Vagina (tissue), 2 donors: ENCODE measurements around the gene SH2D7. TPM values are rescaled to one million over a fixed set of nuclear protein-coding genes. Genes with fewer than 3 reads are reported as not detected.

Experiments used
- DNase-seq, 2 donors: peaks; one replicate each; pipeline ENCODE4 v3.0.0-alpha.2; 2017; ENCODE audit errors: extremely low spot score in 2 of 2
- H3K27ac ChIP-seq: fragments of 200-600 bp; sonication (generic); one replicate; pipeline ENCODE4 v1.5.1; 2019
- H3K27me3 ChIP-seq: fragments of 200-600 bp; sonication (generic); one replicate; pipeline ENCODE4 v1.5.1; 2019
- H3K36me3 ChIP-seq, 2 donors: fragments of 200-600 bp; sonication (generic); one replicate each; pipeline ENCODE4 v1.5.1; 2017 to 2019
- H3K4me1 ChIP-seq: fragments of 200-600 bp; sonication (generic); one replicate; pipeline ENCODE4 v1.5.1; 2019
- H3K4me3 ChIP-seq, 2 donors: fragments of 200-600 bp; sonication (generic); 1 replicate in 1 of 2; 2 replicates in 1 of 2; pipeline ENCODE4 v1.5.1; 2016 to 2019
- H3K9me3 ChIP-seq: fragments of 200-600 bp; sonication (generic); one replicate; pipeline ENCODE4 v1.5.1; 2019
- POLR2A ChIP-seq, 2 donors: fragments of 450-650 bp; IDR thresholded peaks; one replicate each; pipeline ENCODE4 v1.6.1; 2017; ENCODE audit warnings: antibody characterized with exemption in 2 of 2, mild to moderate bottlenecking in 2 of 2, moderate library complexity in 2 of 2
- POLR2AphosphoS5 ChIP-seq, 2 donors: sonication (generic); formaldehyde crosslinking; IDR thresholded peaks; one replicate each; pipeline ENCODE4 v1.9.0; 2017; ENCODE audit warnings: antibody characterized with exemption in 2 of 2, mild to moderate bottlenecking in 2 of 2, low read depth in 1 of 2; ENCODE audit not compliant: insufficient read depth in 1 of 2
- intact Hi-C: fragments of 100-400 bp; cut with DNase I; formaldehyde crosslinking; loops from one replicate; pipeline ENCODE4 v1.15.1; 2023
- total RNA-seq: library from RNA; depleted of rRNA; stranded (reverse); fragments of >200 nt; gene quantifications from one replicate; pipeline ENCODE4 v1.2.3, GENCODE V29; 2016
- TF ChIP-seq, protein P1 (sequence below), 3 experiments: fragments of 450-650 bp in 2 of 3; fragments of 200-600 bp in 1 of 3; sonication (generic) in 1 of 3; IDR thresholded peaks; one replicate each; pipeline ENCODE4 v1.5.1; 2017 to 2019; ENCODE audit warnings: antibody characterized with exemption in 3 of 3, mild to moderate bottlenecking in 2 of 3, moderate library complexity in 2 of 3

The SH2D7 gene
- total RNA-seq, 1 donor from 2014 or later, result not detected

DNA sequence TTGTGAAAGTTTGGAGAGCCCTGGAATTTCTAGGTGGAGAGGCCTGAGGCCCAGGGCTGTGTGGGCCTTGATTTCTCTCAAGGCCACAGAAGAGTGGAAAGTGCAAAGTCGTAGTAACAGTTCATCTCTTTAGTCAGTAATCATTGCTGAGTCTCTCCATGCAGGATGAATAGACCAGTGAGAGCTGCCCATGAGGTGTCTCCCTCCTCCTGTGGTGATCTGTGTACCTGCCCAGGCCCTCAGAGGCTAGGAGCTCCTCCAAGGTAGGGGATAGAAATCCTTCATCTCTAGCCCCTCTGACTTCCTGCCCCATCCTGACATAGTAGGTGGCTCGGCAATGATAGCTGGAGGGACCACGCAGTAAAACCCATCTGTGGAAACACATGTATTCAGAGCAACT is 50.0 kb downstream of the SH2D7 start:
- intact Hi-C loops, result no loop called here
- Histone ChIP-seq H3K27ac (no peak overlapping the region), H3K9me3 (no peaks in the 10 kb centered on the region), H3K4me1 (no peaks in the 10 kb centered on the region), H3K27me3 (no peaks in the 10 kb centered on the region), H3K36me3 (no peaks in the 10 kb centered on the region), H3K4me3 (no peak overlapping the region)
- DNase-seq, result no peak
- TF ChIP-seq POLR2A (IDR thresholded peaks at IDR 0.05), result no peak
- TF ChIP-seq, protein P1, sequence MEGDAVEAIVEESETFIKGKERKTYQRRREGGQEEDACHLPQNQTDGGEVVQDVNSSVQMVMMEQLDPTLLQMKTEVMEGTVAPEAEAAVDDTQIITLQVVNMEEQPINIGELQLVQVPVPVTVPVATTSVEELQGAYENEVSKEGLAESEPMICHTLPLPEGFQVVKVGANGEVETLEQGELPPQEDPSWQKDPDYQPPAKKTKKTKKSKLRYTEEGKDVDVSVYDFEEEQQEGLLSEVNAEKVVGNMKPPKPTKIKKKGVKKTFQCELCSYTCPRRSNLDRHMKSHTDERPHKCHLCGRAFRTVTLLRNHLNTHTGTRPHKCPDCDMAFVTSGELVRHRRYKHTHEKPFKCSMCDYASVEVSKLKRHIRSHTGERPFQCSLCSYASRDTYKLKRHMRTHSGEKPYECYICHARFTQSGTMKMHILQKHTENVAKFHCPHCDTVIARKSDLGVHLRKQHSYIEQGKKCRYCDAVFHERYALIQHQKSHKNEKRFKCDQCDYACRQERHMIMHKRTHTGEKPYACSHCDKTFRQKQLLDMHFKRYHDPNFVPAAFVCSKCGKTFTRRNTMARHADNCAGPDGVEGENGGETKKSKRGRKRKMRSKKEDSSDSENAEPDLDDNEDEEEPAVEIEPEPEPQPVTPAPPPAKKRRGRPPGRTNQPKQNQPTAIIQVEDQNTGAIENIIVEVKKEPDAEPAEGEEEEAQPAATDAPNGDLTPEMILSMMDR (IDR thresholded peaks at IDR 0.05), result no peak
- no peak for TF ChIP-seq POLR2AphosphoS5 (IDR thresholded peaks at IDR 0.05; ENCODE audit: insufficient read depth in 1 of 2, low read depth in 1 of 2)

DNA sequence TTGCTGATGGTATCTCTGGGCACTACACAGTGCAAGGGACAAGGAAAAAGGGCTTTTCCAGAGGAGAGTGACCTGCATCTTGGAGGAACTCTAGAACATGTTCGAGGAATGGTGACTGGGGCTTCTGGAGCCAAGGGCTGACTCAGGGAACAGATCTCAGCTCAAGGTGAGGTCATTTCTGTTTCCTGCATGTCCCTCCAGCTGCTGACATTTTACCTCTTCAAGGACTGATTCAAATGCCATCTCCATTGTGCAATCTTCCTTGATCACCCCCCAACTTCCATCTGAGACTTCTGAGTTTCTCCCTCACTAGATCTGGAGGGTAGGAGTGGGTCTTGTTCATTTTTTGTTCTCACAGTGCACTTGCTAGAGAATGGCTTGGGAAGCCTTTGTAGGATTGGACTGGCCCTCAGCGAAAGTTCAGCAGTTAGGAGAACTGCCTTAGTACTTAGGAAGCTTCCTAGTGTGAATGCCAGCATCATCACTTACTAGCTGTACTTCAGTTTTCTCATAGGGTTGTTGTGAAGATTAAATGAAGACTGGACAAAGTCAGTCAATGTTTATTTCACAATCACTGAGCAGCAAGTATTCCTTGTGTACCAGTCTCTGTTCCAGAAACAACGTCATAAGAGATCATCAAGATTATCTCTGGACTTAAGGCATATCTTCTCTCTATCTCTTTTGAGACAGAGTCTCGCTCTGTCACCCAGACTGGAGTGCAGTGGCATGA is 54.2 kb downstream of the SH2D7 start:
- H3K4me3 ChIP-seq, result no peak overlapping the region
- no peaks in the 10 kb centered on the region for H3K9me3 ChIP-seq
- no peak overlapping the region for H3K27ac ChIP-seq
- TF ChIP-seq, protein P1 (IDR thresholded peaks at IDR 0.05), result no peak
- TF ChIP-seq POLR2A (IDR thresholded peaks at IDR 0.05) (no peak), POLR2AphosphoS5 (IDR thresholded peaks at IDR 0.05; ENCODE audit: insufficient read depth in 1 of 2, low read depth in 1 of 2) (no peak)
- H3K4me1 ChIP-seq, result peaks cover 29% of the 10 kb centered on the region
- no peaks in the 10 kb centered on the region for H3K27me3 ChIP-seq
- intact Hi-C loops, result no loop called here
- H3K36me3 ChIP-seq, result no peaks in the 10 kb centered on the region
- no peak for DNase-seq

DNA sequence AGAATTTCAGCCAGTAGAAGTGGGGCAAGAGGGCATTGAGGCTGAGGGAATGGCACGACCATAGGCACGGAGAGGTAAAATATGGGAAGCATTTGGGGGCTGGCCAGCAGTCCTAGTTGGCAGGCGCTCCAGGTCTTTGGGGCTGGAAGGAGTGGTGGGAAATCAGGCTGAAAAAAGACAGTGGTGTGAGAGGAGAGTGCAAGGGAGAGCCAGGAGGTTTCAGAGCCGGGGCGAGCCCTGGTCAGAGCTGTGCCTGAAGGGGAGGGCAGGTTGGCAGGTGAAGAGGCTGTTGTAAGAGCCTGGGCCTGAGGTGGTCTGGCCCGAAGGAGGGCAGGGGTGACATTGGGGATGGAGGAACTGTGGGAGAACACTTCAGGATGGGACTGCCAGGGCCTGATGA is 55.2 kb downstream of the SH2D7 start:
- Histone ChIP-seq H3K9me3 (no peaks in the 10 kb centered on the region), H3K27me3 (no peaks in the 10 kb centered on the region), H3K4me1 (peaks cover 29% of the 10 kb centered on the region), H3K4me3 (no peak overlapping the region), H3K36me3 (no peaks in the 10 kb centered on the region), H3K27ac (no peak overlapping the region)
- intact Hi-C loops, result no loop called here
- DNase-seq, result no peak
- TF ChIP-seq POLR2A (IDR thresholded peaks at IDR 0.05), result no peak
- no peak for TF ChIP-seq POLR2AphosphoS5 (IDR thresholded peaks at IDR 0.05; ENCODE audit: insufficient read depth in 1 of 2, low read depth in 1 of 2)

DNA sequence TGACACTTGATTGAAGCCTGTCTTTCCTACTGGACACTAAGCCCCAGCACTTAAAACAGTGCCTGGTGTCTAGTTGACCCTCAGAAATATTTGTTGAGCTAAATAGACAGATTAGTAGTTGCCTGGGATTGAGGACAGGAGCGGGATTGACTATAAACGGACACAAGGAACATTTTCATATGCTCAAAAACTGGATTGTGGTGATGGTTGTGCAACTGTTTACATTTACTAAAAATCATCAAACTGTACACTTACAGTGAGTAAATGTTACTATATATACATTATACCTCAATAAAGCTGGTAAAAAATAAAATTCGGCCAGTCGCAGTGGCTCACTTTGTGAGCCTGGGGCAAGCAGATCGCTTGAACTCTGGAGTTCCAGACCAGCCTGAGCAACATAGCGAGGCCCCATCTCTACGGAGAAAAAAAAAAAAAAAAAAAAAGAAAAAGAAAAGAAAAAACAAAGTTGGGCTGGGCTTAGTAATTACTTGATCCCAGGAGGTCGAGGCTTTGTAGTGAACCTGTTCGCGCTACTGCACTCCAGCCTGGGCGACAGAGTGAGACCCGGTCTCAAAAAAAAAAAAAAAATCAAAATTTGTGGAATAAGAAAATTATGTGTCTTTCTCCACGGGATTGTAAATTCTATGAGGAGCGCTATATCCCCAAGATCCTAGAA is 56.2 kb downstream of the SH2D7 start:
- peak overlapping the region; percentile 81 for H3K27ac ChIP-seq
- H3K4me1 ChIP-seq, result peaks cover 29% of the 10 kb centered on the region
- no peaks in the 10 kb centered on the region for H3K36me3 ChIP-seq
- DNase-seq, result no peak
- H3K4me3 ChIP-seq, result peak overlapping the region; percentile 62 to 82
- TF ChIP-seq POLR2A (IDR thresholded peaks at IDR 0.05) (no peak), POLR2AphosphoS5 (IDR thresholded peaks at IDR 0.05; ENCODE audit: insufficient read depth in 1 of 2, low read depth in 1 of 2) (no peak)
- TF ChIP-seq, protein P1 (IDR thresholded peaks at IDR 0.05), result no peak
- intact Hi-C loops, result no loop called here
- no peaks in the 10 kb centered on the region for H3K9me3 ChIP-seq
- H3K27me3 ChIP-seq, result no peaks in the 10 kb centered on the region

DNA sequence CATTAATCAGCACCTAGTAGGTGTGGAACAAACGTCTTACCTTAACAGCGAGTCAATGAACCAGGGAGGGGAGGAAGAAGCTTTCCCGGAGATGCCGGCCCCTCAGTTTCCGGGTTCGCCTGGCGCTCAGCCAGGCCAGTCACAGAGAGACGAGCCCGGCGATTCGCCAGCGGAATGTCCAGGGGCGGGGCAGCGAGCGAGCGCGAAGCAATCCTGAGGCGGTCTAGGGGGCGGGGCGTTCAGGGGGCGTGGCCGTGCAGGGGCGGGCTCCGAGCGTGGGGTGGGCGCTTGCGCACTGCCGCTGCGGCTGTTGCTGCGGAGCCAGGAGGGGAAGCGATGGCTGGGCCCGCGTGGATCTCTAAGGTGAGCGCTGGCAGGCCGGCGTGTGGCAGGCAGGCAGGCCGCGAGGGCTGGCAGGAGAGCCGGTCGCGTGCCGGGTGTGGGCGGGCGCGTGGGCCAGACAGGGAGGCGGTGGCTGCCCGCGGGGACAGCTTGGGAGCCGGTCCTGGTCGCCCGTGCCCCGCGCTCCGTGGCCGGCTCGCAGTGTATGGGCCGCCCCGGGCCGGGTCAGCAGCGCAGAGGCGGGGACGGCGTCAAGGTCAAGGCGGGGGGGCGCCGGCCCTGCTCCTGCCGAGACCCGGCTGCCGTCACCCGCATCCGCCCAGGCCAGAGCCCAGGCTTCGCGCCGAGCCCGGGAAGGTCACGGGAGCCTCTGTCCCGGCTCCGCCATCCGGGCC is 56.9 kb downstream of the SH2D7 start, which contains the start of gene IDH3A:
IDH3A (plus strand) TSS at position 295 of the 737 bp plus-strand sequence; CDS start at position 337, 42 bp downstream.
- intact Hi-C loops, result no loop called here
- Histone ChIP-seq H3K4me3 (peak within 1 kb of the TSS; percentile 62 to 82), H3K27ac (peak within 1 kb of the TSS; percentile 81), H3K9me3 (no peaks in the 10 kb centered on the region), H3K36me3 (no peaks in the 10 kb centered on the region), H3K27me3 (no peaks in the 10 kb centered on the region), H3K4me1 (peaks cover 29% of the 10 kb centered on the region)
- peak; percentile 77 to 80 for TF ChIP-seq POLR2AphosphoS5 (IDR thresholded peaks at IDR 0.05; ENCODE audit: insufficient read depth in 1 of 2, low read depth in 1 of 2)
- peak in 1 of 2 donors; percentile 87 for TF ChIP-seq POLR2A (IDR thresholded peaks at IDR 0.05)
- TF ChIP-seq, protein P1 (IDR thresholded peaks at IDR 0.05), result no peak
- peak; percentile 96 to 99 for DNase-seq
